C4-2B (cell line): Measurements from ENCODE around the gene THOP1.

ENCODE experiments used
- H3K27ac ChIP-seq: fragments of 450-650 bp; 2 replicates; pipeline ENCODE4 v1.5.1; 2017
- CTCF ChIP-seq: fragments of 450-650 bp; conservative IDR thresholded peaks from 2 replicates; pipeline ENCODE4 v1.5.1; 2017; ENCODE audit warnings: mild to moderate bottlenecking
- ZFX ChIP-seq: fragments of 450-650 bp; IDR thresholded peaks from 2 replicates; pipeline ENCODE4 v1.6.1; 2017

Gene THOP1

GRCh38 chr19:2808129-2808941 is 23.0 kb downstream of the THOP1 start:
- TF ChIP-seq ZFX = no peak
- TF ChIP-seq CTCF = no peak
- H3K27ac ChIP-seq = no peak overlapping the region

GRCh38 chr19:2809387-2810140 is 24.3 kb downstream of the THOP1 start:
- H3K27ac ChIP-seq = no peak overlapping the region
- no peak for TF ChIP-seq CTCF
- TF ChIP-seq ZFX = no peak

DNA sequence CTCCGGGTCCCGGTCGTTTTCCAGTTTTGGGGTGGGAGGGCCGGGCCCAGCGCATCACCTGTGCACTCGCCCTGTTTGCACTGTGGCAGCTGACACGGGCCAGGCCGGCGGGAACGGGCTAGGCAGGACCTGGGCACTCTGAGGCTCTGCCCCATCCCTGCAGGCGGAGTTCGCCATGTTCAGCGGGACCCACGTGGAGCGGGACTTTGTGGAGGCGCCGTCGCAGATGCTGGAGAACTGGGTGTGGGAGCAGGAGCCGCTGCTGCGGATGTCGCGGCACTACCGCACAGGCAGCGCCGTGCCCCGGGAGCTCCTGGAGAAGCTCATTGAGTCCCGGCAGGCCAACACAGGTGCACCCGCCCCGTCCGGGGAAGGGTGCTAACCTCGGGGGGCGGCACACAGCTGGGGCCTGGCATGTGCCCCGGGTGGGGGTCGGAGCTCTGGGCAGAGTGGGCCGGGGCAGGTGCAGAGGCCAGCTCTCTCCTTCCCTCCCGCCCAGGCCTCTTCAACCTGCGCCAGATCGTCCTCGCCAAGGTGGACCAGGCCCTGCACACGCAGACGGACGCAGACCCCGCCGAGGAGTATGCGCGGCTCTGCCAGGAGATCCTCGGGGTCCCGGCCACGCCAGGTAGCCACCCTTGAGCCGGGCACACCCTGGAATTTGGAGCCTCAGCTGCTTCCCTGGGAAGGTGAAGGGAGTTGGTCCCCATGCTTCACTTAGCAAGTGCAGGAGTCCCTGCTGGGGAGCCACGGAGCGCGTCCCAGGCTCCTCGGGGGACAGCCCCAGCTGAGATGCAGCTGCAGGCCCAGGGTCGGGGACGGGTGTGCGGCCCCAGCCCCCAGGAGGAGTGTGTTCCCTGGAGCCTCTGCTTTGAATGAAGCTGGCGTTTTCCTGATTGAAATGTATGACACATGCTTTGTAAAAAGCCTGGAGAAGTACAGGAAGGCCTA is 25.1 kb downstream of the THOP1 start:
- H3K27ac ChIP-seq = no peak overlapping the region
- TF ChIP-seq ZFX (no peak), CTCF (no peak)

GRCh38 chr19:2811221-2811722 is 26.0 kb downstream of the THOP1 start:
- TF ChIP-seq CTCF = no peak
- TF ChIP-seq ZFX = no peak
- H3K27ac ChIP-seq = no peak overlapping the region

DNA sequence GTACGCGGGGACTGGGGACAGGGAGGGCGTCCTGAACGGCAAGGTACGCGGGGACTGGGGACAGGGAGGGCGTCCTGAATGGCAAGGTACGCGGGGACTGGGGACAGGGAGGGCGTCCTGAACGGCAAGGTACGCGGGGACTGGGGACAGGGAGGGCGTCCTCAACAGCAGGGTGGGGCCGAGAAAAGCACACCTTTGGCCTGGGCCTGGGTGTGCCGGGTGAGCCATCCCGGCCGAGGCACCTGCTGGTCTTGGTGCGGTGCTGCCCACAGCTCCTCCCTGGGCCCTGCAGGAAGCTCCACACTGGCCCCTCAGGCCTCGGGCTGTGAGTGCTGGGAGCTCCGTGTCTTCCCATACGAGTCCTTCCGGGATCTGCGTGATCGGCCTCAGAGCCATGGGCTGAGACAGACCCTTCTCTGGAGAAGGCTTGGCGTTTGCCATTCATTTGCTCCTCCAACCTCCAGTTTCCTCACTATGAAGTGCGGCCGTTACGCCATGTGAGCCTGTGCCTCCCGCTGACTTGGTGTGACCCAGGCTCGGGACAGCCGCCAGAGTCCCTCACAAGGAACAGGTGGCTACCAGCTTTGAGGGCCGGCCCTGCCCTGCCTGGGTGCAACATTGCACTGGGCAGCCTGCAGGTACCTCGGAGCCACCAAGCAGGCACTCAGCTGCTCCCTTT is 26.6 kb downstream of the THOP1 start:
- H3K27ac ChIP-seq = no peak overlapping the region
- TF ChIP-seq CTCF (no peak), ZFX (no peak)

- H3K27ac ChIP-seq = no peak overlapping the region
- no peak for TF ChIP-seq ZFX
- no peak for TF ChIP-seq CTCF
These were observed 27.3 kb downstream of the THOP1 start for GRCh38 chr19:2812414-2813234.
